CD4-positive, alpha-beta T cell treated with Interferon alpha-2 for 1 hour (primary cell): ENCODE data around the gene PLEKHM3.

Experiments used
- DNase-seq, 2 donors: peaks; one replicate each; pipeline ENCODE4 v3.0.0-alpha.2; 2020 to 2022

PLEKHM3 gene

DNA sequence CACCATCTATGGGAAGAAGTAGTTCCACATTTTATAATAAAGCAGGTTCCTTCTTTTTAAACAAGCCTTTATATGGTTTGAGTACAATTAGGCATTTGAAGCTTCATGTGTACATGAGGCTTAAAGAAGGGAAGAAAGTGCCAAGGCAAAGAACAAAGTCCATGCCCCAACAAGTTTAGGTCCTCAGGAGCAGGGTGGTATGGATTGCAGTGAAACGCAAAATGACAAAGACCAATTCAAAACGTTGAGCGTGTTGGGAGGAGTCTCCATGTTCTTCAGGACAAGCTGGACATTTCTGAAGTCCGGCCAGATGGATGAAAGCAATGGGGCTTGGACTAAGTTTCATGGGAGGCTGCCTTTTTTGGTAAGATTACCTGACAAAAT lies 176.8 kb downstream of the PLEKHM3 start:
- no peak for DNase-seq

DNA sequence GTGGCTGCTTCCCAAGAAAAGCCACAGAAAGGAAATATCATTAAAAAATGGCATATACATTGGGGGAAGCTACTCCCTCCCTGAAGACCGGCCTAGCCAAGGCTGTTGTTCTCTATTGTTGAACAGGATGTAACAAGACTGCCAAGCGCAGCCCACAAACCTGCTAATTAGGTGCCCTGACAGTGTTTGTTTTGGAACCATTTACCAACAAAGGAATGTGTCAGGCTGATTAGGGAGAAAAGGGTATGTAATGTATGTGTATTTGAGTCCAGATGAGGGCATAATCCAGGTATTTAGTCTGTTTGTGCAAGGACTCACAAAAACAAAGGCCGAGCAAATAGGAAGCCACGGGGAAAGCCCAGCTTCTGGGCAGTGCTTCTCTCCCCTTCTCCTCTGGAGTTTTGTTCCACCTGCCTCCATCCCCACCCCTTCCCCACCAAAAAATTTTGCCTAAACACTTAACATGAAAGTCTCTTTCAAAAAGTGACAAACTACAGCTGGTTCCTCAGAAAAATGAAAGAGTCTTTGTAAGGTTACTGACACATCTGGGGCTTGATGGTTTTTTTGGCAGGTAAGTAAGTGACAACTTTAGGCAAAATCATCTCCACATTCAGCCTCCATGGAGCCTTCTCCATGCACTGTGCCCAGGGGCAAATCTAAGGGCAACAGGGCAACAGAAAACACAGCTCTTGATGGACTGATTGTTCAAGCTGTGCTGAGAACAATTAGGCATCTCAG lies 177.4 kb downstream of the PLEKHM3 start:
- DNase-seq = no peak

DNA sequence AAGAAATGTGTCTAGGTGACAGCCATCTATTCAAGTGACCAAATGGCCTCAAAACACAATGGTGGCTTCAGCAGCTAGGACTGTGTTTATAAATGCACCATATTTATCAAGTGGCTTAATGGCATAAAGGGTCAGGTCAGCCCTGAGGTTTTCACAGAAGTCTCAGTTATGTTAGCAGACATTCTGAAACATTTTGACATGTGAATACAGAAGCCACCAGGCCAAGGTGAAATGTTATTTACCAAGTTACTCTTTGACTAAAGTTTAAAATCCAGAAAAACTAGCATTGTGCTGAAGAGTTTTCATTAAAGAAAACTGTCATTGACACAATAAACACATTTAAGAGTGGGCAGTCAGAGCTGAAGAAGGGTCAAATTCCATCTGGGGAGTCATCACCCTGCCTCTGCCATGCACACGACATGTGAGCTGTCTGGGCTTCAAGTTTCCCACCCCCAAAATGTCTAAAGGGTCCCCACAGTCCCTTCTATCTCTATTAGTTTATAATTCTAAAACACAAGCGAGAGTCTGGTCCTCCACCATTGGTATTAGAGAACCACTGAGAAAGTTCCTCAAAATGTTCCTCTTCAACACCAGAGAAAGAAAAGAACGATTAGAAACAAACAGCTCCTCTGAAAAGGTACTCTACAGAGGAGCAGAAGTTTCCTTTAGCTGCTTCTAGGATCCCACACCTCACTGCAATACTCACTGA lies 178.1 kb downstream of the PLEKHM3 start:
- DNase-seq = no peak

DNA sequence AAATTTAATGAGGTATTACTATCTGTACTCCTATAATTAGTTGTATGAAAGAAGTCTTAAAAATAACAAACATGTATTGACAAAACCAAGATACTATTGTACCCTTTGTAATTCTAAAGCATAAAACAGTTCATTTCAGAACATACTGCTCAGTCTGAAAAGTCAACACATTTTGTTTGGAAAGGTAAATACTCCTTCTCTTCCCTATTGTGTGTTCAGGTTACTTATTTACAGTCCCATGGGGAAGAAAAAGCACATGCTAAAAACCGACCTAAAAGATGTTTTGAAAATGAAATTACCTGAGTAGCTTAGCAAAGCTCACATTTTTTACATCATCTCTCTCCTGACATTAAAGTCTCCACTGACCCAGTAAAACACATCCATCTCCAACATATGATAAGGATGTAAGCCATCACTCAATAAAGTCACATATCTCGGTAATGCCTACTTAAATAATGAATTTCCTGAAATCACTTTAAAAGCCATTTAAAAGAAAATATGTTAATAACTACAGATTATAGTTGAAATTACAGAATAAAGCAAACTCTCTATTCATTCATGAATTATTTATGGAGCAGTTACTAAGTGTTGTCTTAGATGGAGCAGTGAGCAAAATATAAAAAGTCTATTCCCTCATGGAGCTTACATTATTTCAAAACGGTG lies 180.0 kb downstream of the PLEKHM3 start:
- DNase-seq = no peak

DNA sequence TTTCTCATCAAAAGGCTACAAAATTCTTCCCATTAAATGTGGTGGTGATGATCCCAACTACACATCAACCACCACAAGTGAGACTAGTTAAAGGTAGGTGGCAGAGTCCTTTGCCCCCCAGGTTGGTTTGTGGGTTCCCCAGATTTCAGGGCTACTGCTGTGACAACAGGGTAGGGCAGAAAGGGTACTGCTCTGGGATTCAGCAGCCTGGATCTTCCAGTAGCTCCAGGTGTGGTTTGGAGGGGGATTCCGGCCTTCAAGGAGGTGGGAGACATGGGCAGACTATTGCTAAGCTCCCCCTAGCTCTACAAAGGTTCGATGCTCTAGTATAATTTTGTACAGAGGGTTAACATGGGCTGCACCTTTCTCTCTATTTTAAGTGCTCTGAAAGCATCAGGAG lies 180.7 kb downstream of the PLEKHM3 start:
- no peak for DNase-seq

DNA sequence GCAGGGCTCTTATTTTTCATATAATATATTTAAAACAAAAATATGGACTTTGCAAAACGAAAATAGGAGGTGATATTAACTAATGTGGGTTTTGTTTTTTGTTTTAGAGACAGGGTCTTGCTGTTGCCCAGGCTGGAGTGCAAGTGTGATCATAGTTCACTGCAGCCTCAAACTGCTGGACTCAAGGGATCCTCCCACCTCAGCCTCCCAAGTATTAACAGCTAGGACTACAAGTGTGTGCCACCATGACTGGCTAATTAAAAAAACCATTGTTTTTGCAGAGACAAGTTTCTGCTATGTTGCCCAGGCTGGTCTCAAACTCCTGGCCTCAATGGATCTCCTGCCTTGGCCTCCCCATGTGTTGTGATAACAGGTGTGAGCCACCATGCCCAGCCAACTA lies 185.2 kb downstream of the PLEKHM3 start:
- DNase-seq = no peak

DNA sequence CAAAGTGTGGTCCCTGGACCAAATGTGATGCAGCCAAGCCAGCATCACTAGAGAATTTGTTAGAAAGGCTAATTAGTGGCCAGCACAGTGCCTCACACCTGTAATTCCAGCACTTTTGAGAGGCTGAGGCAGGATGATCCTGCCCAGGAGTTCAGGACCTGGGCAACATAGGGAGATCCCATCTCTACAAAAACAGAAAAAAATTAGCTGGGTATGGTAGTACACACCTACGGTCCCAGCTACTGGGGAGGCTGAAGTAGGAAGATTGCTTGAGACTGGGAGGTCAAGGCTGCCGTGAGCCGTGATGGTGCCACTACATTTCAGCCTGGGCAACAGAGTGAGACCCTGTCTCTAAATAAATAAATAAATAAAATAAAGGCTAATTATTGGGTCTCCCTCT lies 185.8 kb downstream of the PLEKHM3 start:
- no peak for DNase-seq

DNA sequence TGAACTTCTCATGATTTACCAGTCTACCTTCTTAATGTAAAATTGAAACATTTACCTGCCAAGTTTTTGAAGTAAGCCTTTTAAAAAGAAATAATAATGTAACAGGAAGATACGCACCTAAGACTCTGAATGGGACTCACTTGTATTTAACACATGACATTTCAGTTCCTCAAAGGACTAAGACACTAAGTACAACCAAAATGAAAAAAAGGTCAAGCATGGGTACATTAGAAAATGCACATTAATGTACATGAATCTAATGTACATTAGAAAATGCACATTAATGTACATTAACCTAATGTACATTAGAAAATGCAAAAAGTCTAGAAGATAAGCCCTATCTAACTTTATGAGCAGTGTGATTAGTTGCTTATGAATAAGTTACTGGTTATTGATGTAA lies 186.3 kb downstream of the PLEKHM3 start:
- no peak for DNase-seq

DNA sequence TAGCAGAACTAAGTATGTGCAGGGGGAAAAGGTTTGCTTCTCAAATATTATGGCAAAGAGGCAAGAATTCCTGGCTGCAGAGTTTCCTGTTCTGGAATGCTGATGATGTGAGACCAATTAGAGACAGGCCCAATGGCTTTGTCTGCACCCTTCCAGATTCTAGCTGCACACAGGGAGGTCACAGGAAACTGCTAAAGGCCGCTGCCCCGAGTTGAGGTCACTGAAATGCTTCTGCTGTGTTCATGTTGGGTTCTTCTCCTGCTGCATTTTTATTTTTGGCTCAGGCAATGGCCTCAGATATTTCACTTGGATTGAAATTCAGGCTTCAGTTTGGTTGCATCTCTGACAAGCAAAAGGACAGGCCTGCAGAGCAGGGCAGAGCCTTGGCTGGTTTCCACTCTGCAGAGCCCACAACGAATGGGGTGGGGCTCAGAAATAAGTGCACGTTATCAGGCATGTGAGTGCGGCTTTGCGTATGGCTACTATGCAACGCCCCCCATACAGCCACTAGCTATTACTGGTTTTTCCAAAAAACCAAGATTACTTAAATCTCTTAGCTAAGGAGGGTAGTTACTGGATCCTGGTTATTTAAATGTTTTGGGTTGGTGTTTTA lies 188.7 kb downstream of the PLEKHM3 start:
- no peak for DNase-seq

DNA sequence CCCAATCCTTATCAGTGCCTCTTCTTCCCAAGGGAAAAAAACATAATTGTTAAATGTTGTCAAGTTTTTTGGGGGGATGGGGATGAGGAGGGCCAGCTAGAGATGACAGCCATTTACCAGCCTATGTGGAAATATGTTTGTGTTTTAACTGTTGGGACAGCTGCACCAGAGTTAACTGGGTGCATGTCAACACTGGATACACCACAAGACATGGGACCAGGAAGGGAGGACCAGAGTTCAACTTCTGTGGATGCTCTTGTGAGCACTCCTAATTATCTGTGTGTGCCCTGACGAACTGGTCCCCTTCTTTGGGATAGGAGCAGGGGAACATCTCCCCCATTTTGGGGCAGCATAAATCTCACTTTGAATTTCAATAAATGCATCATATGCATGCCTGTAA lies 189.5 kb downstream of the PLEKHM3 start:
- DNase-seq = no peak

DNA sequence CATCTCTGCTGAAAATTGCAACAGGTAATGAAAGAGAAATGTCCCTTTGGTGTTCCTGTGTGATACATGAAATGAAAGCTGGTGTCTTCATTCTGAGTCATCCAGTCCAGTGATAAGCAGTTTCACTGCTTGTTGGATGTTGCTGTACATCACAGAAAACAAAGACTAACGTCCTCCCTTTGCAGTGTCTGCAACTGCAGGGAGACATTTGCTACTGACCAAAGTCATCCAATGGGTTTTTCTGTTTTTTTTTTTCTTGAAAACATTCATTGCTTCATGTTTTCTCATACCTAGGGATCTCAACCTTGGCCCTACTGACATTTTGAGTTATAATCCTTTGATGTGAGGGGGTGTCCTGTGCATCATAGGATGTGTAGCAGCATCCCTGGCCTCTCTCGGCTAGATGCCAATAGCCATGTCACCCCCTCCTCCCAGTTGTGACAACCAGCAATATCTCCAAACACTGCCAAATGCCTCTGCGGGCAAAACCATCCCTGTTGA lies 192.0 kb downstream of the PLEKHM3 start:
- no peak for DNase-seq

DNA sequence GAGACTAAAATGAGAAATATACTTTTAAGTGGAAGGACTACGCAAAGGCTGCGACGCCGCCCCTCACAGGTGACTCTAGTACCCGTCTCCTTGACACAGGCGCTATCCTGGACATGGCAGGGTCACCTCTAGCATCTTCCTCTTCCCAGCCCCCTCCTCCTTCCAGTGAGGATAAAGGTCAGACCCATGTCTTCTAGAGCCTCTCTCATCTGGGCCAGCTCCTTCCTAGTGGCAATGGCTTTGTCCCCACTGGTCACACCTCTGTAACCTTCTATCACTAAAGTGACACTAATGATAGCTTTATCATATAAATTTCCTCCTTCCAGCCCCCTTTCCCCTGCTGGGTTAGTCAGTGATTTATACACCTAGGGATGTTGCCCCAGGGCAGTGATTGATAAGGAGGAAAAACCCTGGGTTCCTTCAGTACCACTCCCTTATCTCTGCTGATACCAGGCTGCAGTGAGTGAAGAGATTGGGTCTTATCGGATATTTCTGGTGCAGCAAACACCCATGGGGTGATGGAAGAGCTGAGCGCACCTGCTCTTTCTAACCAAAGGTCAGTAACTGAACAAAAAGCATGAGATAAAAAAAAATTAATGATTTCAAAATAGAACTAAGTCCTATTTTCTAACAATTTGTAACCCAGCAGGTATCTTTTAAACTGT lies 193.6 kb downstream of the PLEKHM3 start:
- no peak for DNase-seq

DNA sequence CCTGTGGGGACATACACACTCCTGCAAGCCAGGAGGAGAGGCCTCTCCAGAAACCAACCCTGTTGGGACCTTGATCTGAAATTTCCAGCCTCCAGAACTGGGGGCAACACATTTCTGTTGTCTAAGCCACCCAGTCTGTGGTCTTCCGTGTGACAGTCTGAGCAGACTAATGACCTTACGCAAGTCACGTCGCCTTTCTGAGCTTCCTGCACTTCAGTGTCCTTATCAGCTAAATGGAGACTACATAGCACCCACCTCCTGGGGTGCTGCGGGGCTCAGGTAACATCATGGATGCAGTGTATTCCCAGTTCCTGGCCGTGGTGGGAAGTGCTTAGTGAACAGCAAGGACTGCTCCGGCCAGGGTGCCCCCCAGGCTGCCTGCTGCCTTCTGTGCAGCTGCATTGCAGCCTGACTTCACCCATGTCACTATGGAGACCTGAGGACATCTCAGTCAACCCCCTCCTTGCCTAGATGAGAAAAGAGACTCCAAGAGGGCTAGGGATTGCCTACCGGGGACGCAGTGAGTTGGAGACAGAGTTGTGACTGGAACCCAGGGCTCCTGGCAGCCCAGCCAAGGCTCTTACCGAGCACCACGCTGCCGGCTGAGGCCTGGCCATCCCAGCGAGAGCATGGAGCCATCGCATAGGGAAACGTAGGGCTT lies 194.4 kb downstream of the PLEKHM3 start:
- no peak for DNase-seq

DNA sequence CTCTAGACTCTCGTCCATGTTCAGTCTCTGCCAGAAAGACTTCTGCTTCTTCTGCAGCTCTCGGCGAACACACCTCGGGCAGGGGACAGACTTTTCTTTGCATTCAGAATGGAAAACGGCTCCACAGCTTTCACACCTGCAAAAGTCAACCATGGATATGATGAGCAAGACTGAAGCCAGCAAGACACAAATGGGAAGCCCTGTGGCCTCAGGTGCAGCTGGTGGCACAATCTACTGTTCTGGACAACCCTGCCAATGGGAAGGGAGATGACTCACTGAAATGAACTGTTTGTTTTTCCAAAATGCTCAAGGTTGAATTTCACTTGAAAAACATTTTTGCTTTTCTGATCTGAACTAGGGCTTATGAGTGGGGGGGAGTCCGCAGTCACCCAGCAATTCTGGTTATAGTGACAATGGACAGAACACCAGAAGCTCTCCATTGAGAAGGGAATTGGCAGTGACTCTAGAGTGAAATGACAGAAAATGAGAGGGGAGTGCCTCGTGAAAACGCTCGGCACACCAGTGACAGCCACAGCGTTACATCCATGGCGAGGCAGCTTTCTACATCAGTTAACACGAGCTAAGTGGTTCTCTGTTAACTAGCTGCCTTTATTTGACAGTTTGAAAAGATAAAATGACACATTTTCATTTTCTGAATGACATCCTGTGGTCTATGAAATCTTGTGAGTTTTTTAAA lies 196.8 kb downstream of the PLEKHM3 start:
- no peak for DNase-seq

DNA sequence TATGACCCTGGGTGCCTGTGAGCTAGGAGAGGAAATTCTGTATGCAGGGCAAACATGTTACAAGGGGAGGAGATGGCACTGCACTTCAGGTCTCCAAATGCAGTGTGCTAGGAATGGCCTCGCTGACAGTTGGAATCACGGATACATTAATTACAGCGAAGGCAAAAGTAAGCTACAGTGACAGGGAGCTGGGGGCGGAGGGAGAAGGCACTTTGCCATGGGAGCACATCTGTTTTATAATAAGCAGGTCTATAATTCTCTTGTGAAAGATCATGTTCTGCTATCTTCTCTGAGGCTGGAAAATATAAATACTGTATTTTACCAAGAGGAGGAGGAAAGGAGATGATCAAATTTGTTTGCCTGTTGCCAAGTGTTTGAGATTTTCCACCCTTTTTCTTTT lies 199.3 kb downstream of the PLEKHM3 start:
- no peak for DNase-seq

DNA sequence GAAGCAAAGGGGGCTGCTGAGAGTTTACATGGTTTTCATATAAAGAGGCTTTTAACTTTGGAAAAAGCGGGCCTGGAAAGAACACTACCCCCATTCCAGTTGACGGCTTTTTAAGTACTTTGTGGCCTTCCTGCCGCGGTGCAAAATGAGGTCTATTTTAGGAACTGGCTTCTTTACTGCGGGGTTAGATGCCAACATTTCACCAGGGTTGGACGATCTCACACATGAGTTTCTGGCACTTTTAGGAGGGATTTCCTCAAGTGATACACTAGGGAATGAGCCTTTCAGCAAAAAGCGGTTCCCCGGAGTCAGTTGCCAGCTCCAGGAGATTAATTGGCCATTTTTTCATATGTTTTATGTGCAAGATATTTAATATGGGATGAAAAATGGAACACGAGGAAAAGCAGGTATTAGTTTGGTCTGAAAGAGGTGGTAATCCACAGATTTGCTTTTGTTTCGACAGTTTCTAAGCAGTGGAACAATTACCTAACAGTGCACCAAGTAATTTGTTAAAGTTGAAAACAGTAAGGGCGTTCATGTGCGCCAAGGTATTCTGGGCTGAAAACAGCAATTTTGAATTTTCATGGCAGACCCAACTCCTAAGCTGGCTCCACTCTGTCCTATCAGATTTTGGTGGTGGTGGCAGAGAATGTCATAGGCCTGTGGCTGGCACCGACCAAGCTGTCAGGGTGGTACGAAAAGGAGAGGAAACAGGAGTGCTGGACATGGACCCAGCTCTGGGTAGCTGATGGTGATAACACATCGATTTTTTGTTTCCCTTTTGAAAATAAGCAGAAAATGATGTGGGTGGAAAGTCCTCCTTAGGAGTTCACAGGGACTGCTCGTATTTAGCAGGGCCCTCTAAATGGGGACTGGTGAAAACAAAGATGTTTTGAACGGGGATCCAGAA lies 200.0 kb downstream of the PLEKHM3 start:
- DNase-seq = no peak

DNA sequence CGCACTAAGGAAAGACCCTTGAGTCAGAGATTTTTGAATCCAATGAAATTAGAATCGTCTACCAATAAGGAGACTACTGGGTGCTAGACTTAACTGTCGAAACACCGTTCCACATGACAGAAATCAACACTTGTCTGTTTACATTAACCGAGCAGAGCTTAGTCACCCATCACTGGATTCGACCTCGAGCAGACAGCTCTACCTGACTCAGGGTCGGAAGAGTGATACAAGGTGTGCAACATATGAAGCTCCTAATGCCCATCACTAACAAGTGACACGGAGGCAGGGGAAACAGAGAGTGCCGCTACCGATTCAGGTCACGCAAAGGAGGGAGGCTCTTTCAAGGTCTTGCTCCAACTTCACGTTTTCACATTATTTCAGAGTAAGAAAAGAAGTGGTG lies 201.5 kb downstream of the PLEKHM3 start:
- DNase-seq = no peak

DNA sequence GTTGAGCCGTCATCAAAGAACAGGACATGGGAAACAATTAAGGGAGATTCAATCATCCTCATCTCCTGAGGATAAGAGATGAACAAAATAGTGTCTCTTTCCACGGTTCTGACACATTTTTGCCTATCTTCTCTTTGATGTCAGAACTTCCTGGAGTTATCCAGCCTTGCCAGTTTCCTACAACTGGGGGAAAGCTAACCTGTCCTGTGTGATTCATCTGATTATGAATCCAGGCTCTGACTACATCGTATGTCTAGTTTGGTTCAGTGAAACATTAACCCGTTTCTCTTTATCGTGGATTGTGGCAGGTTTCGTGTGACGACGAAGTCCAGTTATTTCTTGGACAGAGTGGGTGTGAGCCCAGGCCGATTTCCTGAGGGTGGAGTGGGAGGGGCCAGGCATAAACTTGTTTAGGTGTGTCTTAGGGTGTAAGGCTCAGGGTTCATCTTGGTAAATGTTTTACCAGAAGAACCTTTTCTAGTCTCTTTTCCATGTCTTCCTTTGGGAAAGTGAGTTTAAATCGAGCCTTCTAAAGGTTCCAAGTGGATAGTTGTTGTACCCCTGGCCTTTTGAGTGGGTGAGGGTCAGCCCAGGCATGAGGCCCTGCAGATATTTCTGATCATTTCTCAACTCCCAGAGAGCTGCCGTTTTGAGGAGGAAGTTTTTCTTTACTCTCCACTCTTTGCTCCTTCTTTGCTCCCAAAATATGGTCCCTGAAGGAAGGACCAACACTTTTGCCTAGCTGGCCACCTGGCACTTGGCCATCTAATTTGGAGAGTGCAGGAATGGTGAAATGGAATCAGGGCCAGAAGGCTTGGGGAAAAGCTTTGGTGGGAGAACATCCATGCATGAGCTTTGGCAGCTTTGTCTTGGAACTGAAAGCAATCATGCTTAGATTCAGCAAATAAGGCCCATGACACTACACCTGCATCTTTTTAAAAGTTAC lies 205.2 kb downstream of the PLEKHM3 start:
- DNase-seq = no peak

DNA sequence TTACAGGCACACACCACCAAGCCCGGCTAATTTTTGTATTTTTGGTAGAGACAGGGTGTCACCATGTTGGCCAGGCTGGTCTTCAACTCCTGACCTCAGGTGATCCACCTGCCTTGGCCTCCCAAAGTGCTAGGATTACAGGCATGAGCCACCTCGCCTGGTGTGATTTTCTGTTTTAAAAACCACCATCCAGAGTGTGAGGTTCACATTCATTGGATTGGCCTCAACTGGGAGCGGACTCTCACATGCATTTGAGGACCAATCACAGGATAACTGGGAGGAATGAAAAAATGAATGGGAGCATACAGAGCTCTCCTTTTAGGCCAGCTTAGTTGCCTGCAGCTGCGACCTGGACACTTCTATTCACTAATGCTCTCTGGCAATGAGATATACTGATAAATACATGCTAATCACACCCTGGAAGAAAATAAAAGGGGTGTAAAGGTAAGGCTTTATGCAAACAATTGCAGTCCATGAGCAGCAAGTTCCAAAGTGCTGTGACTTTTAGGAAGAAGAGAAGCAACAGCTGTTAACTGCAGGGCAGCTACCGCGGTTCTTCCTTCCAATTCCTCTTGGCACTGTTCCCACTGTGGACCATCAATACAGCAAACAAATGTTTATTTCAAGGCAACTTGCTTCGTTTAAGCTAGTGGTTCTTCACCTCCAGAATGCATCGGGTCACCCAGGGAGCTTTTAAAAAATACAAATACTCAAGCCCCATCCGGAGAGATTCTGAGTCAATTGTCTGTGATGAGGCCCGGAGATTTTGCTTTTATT lies 206.1 kb downstream of the PLEKHM3 start:
- no peak for DNase-seq
